HCT116 (cell line): ENCODE results near the gene SBK2. TPM values are rescaled to one million over a fixed set of nuclear protein-coding genes. Genes with fewer than 3 reads are reported as not detected.

Source experiments
- ATAC-seq: fragments of 200-7000 bp; cut with Tn5 transposase; 2 replicates; pipeline ENCODE4 v1.9.1; 2020; ENCODE audit warnings: mild to moderate bottlenecking, moderate library complexity
- BruUV-seq: library from RNA; stranded (reverse); fragments of 400-500 nt; replicated peaks from 2 replicates; lab custom pipeline; 2021; lab: Mats Ljungman, UMichigan
- CTCF ChIA-PET: fragments of 300-600 bp; sonication (Branson Sonifier 250); formaldehyde crosslinking; loops from one replicate; lab custom pipeline; 2021; ENCODE audit warnings: antibody characterized with exemption; lab: Charles Lee
- POLR2A ChIA-PET: fragments of 300-600, 350-600 bp; sonication (Branson Sonifier 250); formaldehyde crosslinking; loops from one replicate; lab custom pipeline; 2021; ENCODE audit warnings: antibody characterized with exemption; lab: Charles Lee
- RAD21 ChIA-PET, 2 experiments: fragments of 300-600 bp; sonication (Branson Sonifier 250); formaldehyde crosslinking; loops; one replicate each; lab custom pipeline; 2023; ENCODE audit warnings: low total read pairs in 2 of 2; ENCODE audit not compliant: uncharacterized antibody in 2 of 2, unreplicated experiment in 2 of 2, low non-redundant PET in 1 of 2; lab: Charles Lee
- DNase-seq: peaks from one replicate; pipeline ENCODE4 v3.0.0-alpha.2; 2010; ENCODE audit warnings: low read depth, low spot score
- H2AFZ ChIP-seq: fragments of 200-600 bp; shearing (Covaris generic), sonication (generic); 2 replicates; pipeline ENCODE4 v1.6.1; 2017; ENCODE audit warnings: low read depth, mixed run types, mixed read lengths, antibody characterized with exemption, low read length; ENCODE audit not compliant: poor library complexity, severe bottlenecking
- H3K27ac ChIP-seq: 2 replicates; pipeline ENCODE4 v1.5.1; 2012; ENCODE audit warnings: low read depth, low read length
- H3K27me3 ChIP-seq: fragments of 200-600 bp; sonication (generic); 2 replicates; pipeline ENCODE4 v1.6.1; 2016; ENCODE audit warnings: mixed run types, low read length, mixed read lengths; ENCODE audit not compliant: insufficient read depth
- H3K36me3 ChIP-seq, 2 experiments: fragments of 200-500 bp in 1 of 2; fragments of 200-600 bp in 1 of 2; sonication (Bioruptor generic) in 1 of 2; sonication (generic) in 1 of 2; 2 replicates each; pipeline versions ENCODE4 v1.5.1 to v1.6.1; 2014 to 2016; ENCODE audit warnings: low read length in 2 of 2, inconsistent platforms in 1 of 2, mixed read lengths in 1 of 2, mixed run types in 1 of 2; ENCODE audit not compliant: insufficient read depth in 2 of 2, control insufficient read depth in 1 of 2
- H3K4me1 ChIP-seq, 2 experiments: fragments of 200-600 bp in 1 of 2; sonication (generic) in 1 of 2; 2 replicates each; pipeline versions ENCODE4 v1.5.1 to v1.6.1; 2012 to 2017; ENCODE audit warnings: low read length in 2 of 2, inconsistent platforms in 1 of 2, mild to moderate bottlenecking in 1 of 2, mixed read lengths in 1 of 2, mixed run types in 1 of 2, moderate library complexity in 1 of 2; ENCODE audit not compliant: insufficient read depth in 2 of 2, control insufficient read depth in 1 of 2
- H3K4me2 ChIP-seq: fragments of 200-600 bp; sonication (generic); 2 replicates; pipeline ENCODE4 v1.6.1; 2017; ENCODE audit warnings: mixed run types, low read length, mixed read lengths
- H3K4me3 ChIP-seq, 2 experiments: fragments of 200-600 bp in 1 of 2; sonication (generic) in 1 of 2; replicated peaks in 1 of 2; 2 replicates each; pipeline ENCODE4 v1.5.1; 2011 to 2016; ENCODE audit warnings: low read length in 2 of 2, control low read depth in 1 of 2, low read depth in 1 of 2, mild to moderate bottlenecking in 1 of 2, mixed read lengths in 1 of 2, mixed run types in 1 of 2
- H3K79me2 ChIP-seq: fragments of 200-600 bp; sonication (generic); 2 replicates; pipeline ENCODE4 v1.6.1; 2017; ENCODE audit warnings: mild to moderate bottlenecking, mixed run types, low read length, moderate library complexity, mixed read lengths; ENCODE audit not compliant: insufficient read depth
- H3K9ac ChIP-seq: fragments of 200-600 bp; sonication (generic); 2 replicates; pipeline ENCODE4 v1.6.1; 2016; ENCODE audit warnings: low read length, mixed read lengths
- H3K9me2 ChIP-seq: fragments of 200-600 bp; sonication (generic), shearing (Covaris generic); 2 replicates; pipeline ENCODE4 v1.6.1; 2017; ENCODE audit warnings: mixed run types, mild to moderate bottlenecking, moderate library complexity; ENCODE audit not compliant: insufficient read depth
- H3K9me3 ChIP-seq, 2 experiments: fragments of 200-500 bp in 1 of 2; fragments of 200-600 bp in 1 of 2; sonication (Bioruptor generic) in 1 of 2; sonication (generic) in 1 of 2; 2 replicates each; pipeline ENCODE4 v1.6.1; 2014 to 2017; ENCODE audit warnings: low read length in 2 of 2, mixed read lengths in 2 of 2, inconsistent platforms in 1 of 2, low read depth in 1 of 2, mild to moderate bottlenecking in 1 of 2, mixed run types in 1 of 2, moderate library complexity in 1 of 2; ENCODE audit not compliant: control insufficient read depth in 1 of 2, insufficient read depth in 1 of 2
- H4K20me1 ChIP-seq: fragments of 200-600 bp; sonication (generic), shearing (Covaris generic); 2 replicates; pipeline ENCODE4 v1.6.1; 2017; ENCODE audit warnings: mixed run types, mild to moderate bottlenecking, moderate library complexity; ENCODE audit not compliant: insufficient read depth
- CBX3 ChIP-seq: IDR thresholded peaks from 2 replicates; pipeline ENCODE4 v1.6.1; 2012; ENCODE audit warnings: low read depth
- CEBPB ChIP-seq: IDR thresholded peaks from 2 replicates; pipeline ENCODE4 v1.6.1; 2012; ENCODE audit warnings: low read depth
- EGR1 ChIP-seq: IDR thresholded peaks from 2 replicates; pipeline ENCODE4 v1.6.1; 2012; ENCODE audit warnings: low read depth
- ELF1 ChIP-seq: IDR thresholded peaks from 2 replicates; pipeline ENCODE4 v1.6.1; 2012; ENCODE audit warnings: low read depth, borderline replicate concordance
- MAX ChIP-seq: IDR thresholded peaks from 2 replicates; pipeline ENCODE4 v1.6.1; 2012
- POLR2AphosphoS5 ChIP-seq: IDR thresholded peaks from 2 replicates; pipeline ENCODE4 v1.6.1; 2011; ENCODE audit warnings: mild to moderate bottlenecking, low read depth, low read length, moderate library complexity
- REST ChIP-seq: IDR thresholded peaks from 2 replicates; pipeline ENCODE4 v1.6.1; 2012; ENCODE audit warnings: low read depth
- YY1 ChIP-seq: IDR thresholded peaks from 2 replicates; pipeline ENCODE4 v1.6.1; 2011; ENCODE audit warnings: low read length, low read depth, moderate library complexity, mild to moderate bottlenecking; ENCODE audit not compliant: insufficient replicate concordance; ENCODE audit errors: extremely low read depth
- ZNF274 ChIP-seq: fragments of 200-500 bp; sonication (Bioruptor generic); IDR thresholded peaks from 2 replicates; pipeline ENCODE4 v1.6.1; 2014; ENCODE audit warnings: mild to moderate bottlenecking, low read depth, low read length, inconsistent platforms
- intact Hi-C: fragments of 100-400 bp; cut with micrococcal nuclease; formaldehyde crosslinking; loops from 2 replicates; pipeline ENCODE4 v1.10.0; 2022
- total RNA-seq: library from RNA; stranded (reverse); gene quantifications from one replicate; pipeline ENCODE4 v1.2.1, GENCODE V29; 2021; ENCODE audit not compliant: unreplicated experiment

The SBK2 gene
- total RNA-seq, 1 experiment from 2014 or later = 0.30 TPM

GRCh38 chr19:55578031-55578760 is 41.3 kb upstream of the SBK2 start:
- Histone ChIP-seq H4K20me1 (no peaks in the 10 kb centered on the region), H3K27me3 (no peaks in the 10 kb centered on the region), H3K4me3 (no peak overlapping the region), H3K4me2 (no peak overlapping the region), H3K36me3 (no peaks in the 10 kb centered on the region; a peak in 2 of 4 replicates), H3K9ac (no peak overlapping the region), H3K9me3 (no peaks in the 10 kb centered on the region), H3K27ac (no peak overlapping the region), H3K9me2 (no peaks in the 10 kb centered on the region), H3K79me2 (peaks cover 16% of the 10 kb centered on the region), H2AFZ (no peak overlapping the region), H3K4me1 (peaks cover 7 to 14% of the 10 kb centered on the region in 2 experiments; a peak in 3 of 4 replicates)
- RAD21 ChIA-PET = no interaction called here
- intact Hi-C loops = no loop called here
- CTCF ChIA-PET = no interaction called here
- DNase-seq (no peak), ATAC-seq (no peak)
- BruUV-seq = no TSS peak
- TF ChIP-seq POLR2AphosphoS5 = no peak
- TF ChIP-seq ZNF274 = no peak
- no peak for TF ChIP-seq CEBPB
- TF ChIP-seq YY1 = no peak
- no peak for TF ChIP-seq MAX
- no peak for TF ChIP-seq CBX3
- no peak for TF ChIP-seq EGR1
- no peak for TF ChIP-seq REST
- TF ChIP-seq ELF1 = no peak
- POLR2A ChIA-PET = no interaction called here
